Stomach (tissue), 4 donors: Measurements from ENCODE around the gene GPR27.

Experiments used
- CTCF ChIP-seq, 7 experiments: fragments of 450-650 bp in 4 of 7; fragments of 200-600 bp in 3 of 7; sonication (generic) in 3 of 7; IDR thresholded peaks; one replicate each; pipeline ENCODE4 v1.5.1; 2016 to 2019; ENCODE audit warnings: antibody characterized with exemption in 7 of 7, control low read depth in 2 of 7, mild to moderate bottlenecking in 1 of 7
- POLR2AphosphoS5 ChIP-seq, 3 donors: sonication (generic); formaldehyde crosslinking; IDR thresholded peaks; one replicate each; pipeline ENCODE4 v1.6.1; 2016; ENCODE audit warnings: antibody characterized with exemption in 3 of 3

- TF ChIP-seq CTCF (IDR thresholded peaks at IDR 0.05) (no peak), POLR2AphosphoS5 (IDR thresholded peaks at IDR 0.05) (no peak)
Observed at GRCh38 chr3:71705681-71706080, 48.0 kb upstream of the GPR27 start.
